ENCODE results near the gene ROGDI. TPM values are rescaled to one million over a fixed set of nuclear protein-coding genes. Genes with fewer than 3 reads are reported as not detected.

ROGDI gene
- total and polyA plus RNA-seq, 9 of the 15 experiments (the other 6 are each of a cell fraction or from before 2014, with no cell fraction given): 0.97 to 37.3 (median 16.5) TPM

DNA sequence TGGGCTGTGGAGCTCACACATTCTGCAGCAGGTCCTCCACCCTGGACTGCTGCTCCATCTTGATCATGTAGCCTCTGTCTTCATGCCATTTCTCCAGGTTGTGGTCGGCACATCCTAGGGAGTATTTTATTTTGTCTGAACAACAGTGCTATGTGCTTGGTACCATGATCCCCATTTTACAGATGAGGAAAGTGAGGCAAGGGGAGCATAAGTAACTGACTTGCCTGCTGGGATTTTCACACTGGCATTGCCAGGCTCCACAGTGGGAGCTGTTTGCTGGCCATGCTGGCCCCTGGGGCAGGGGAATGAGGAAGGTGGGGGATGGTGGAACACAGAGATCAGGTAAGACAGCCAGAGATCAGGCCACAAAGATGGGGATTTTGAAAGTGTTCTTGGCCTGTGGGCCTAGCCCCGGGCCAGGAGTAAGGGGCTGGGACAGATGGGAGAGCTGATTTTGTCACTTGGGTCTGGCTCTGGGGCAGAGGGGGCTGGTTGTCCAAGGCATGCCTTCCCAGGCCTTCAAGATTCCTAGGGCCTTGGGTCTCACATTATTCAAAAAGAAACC, 26.2 kb downstream of the ROGDI start:
- H3K27ac ChIP-seq (ENCODE audit: extremely low read depth, low read depth, low read length): no peak overlapping the region
- no peaks in the 10 kb centered on the region for H3K36me3 ChIP-seq (ENCODE audit: control insufficient read depth, insufficient read depth, low read length)
- FAIRE-seq (no peak), DNase-seq (ENCODE audit: extremely low read depth in 1 of 4, low spot score in 3 of 4) (no peak), ATAC-seq (no peak)
- TF ChIP-seq EP300 (IDR thresholded peaks at IDR 0.05; ENCODE audit: low read length) (no peak), ZNF354B (CRISPR knock-in tag; IDR thresholded peaks at IDR 0.05) (no peak), NUFIP1 (IDR thresholded peaks at IDR 0.05; ENCODE audit: partially characterized antibody) (no peak), POU5F1 (IDR thresholded peaks at IDR 0.05; ENCODE audit: borderline replicate concordance, low read depth, low read length, partially characterized antibody) (no peak), MYNN (IDR thresholded peaks at IDR 0.05) (no peak), MYNN (CRISPR knock-in tag; IDR thresholded peaks at IDR 0.05) (no peak), KDM1A (IDR thresholded peaks at IDR 0.05) (peak in 1 of 2 experiments; percentile 52; a peak in 1 of 4 replicates), CXXC5 (CRISPR knock-in tag; IDR thresholded peaks at IDR 0.05) (no peak), ZBTB9 (CRISPR knock-in tag; IDR thresholded peaks at IDR 0.05) (no peak), RBM25 (IDR thresholded peaks at IDR 0.05; ENCODE audit: low read depth, low read length, severe bottlenecking) (peak; percentile 58), BCOR (IDR thresholded peaks at IDR 0.05) (peak; percentile 79), TCF3 (CRISPR knock-in tag; IDR thresholded peaks at IDR 0.05) (no peak), ETV1 (tag; conservative IDR thresholded peaks at IDR 0.05; ENCODE audit: low read depth) (no peak), KAT8 (IDR thresholded peaks at IDR 0.05; ENCODE audit: low read depth) (no peak), GMEB1 (CRISPR knock-in tag; IDR thresholded peaks at IDR 0.05) (no peak), HDAC2 (IDR thresholded peaks at IDR 0.05) (peak; percentile 42; the same call in 1 of the 2 replicates), CBX2 (IDR thresholded peaks at IDR 0.05; ENCODE audit: insufficient read depth, low read length, poor library complexity, severe bottlenecking) (no peak), NFIC (IDR thresholded peaks at IDR 0.05) (no peak), ZNF77 (CRISPR knock-in tag; IDR thresholded peaks at IDR 0.05) (no peak)
- no peaks in the 10 kb centered on the region for H4K20me1 ChIP-seq (replicated peaks; ENCODE audit: control insufficient read depth, insufficient read depth, low read length)
- no peaks in the 10 kb centered on the region for H3K79me2 ChIP-seq (ENCODE audit: control insufficient read depth, insufficient read depth, low read length)
- H3K9me1 ChIP-seq (ENCODE audit: control insufficient read depth, insufficient read depth, low read length): no peaks in the 10 kb centered on the region
- H3K4me1 ChIP-seq (replicated peaks in 1 of 2; ENCODE audit: control insufficient read depth in 2 of 2, insufficient read depth in 2 of 2, low read length in 2 of 2): peaks cover 3 to 10% of the 10 kb centered on the region in 2 experiments; a peak in 3 of 5 replicates
- H3K4me2 ChIP-seq (ENCODE audit: insufficient read depth, low read length): no peak overlapping the region
- no peaks in the 10 kb centered on the region for H3K27me3 ChIP-seq (ENCODE audit: control insufficient read depth in 2 of 2, insufficient read depth in 2 of 2, low read length in 2 of 2)
- ChIA-PET POLR2A (interaction anchor here (0.5 to 1.1 kb wide), 2 partner anchors 29 to 33 kb away, joined by 3 to 4 read pairs; no protein-coding TSS in a partner anchor), CTCF (ENCODE audit: low intra/inter-chr PET ratio) (no interaction called here)
- H2AFZ ChIP-seq (ENCODE audit: low read depth, low read length): no peak overlapping the region
- in situ Hi-C loops (cut with MboI) (no loop called here), intact Hi-C loops (cut with micrococcal nuclease) (no loop called here)
- H3K4me3 ChIP-seq: no peak overlapping the region
- no TSS peak for BruUV-seq (replicated peaks)
- H3K9me3 ChIP-seq (replicated peaks; ENCODE audit: control insufficient read depth, insufficient read depth, low read depth, low read length): no peaks in the 10 kb centered on the region
- 88% methylated on average over 1 of the region's 2 CpGs for WGBS (ENCODE audit: insufficient coverage, low coverage, missing lambda C conversion rate)
- H3K9ac ChIP-seq (ENCODE audit: insufficient read depth in 1 of 2, low read depth in 2 of 2, low read length in 2 of 2): peak overlapping the region in 1 of 2 experiments; percentile 71; a peak in 2 of 4 replicates

Measured in K562 (cell line).